Naive B cell (primary cell): ENCODE data around the gene DDX41. TPM values are rescaled to one million over a fixed set of nuclear protein-coding genes. Genes with fewer than 3 reads are reported as not detected.

Experiments
- ATAC-seq, 2 donors: fragments of 150-1000 bp; cut with Tn5 transposase; 2 replicates each; pipeline ENCODE4 v1.10.0; 2021; ENCODE audit warnings: low read depth in 2 of 2, mild to moderate bottlenecking in 2 of 2, moderate library complexity in 2 of 2
- DNase-seq: peaks from one replicate; pipeline ENCODE4 v3.0.0; 2022
- H3K27ac Mint-ChIP-seq, 6 donors: one replicate each; pipeline ENCODE4 v1.8.0; 2020 to 2022; ENCODE audit warnings: mild to moderate bottlenecking in 6 of 6, mixed read lengths in 6 of 6, moderate library complexity in 5 of 6, inconsistent platforms in 2 of 6
- H3K27me3 Mint-ChIP-seq, 3 donors: one replicate each; pipeline ENCODE4 v1.8.0; 2021 to 2022; ENCODE audit warnings: mixed read lengths in 3 of 3, mild to moderate bottlenecking in 1 of 3
- H3K36me3 Mint-ChIP-seq, 2 donors: one replicate each; pipeline ENCODE4 v1.8.0; 2020 to 2022; ENCODE audit warnings: mixed read lengths in 2 of 2, inconsistent platforms in 1 of 2, mild to moderate bottlenecking in 1 of 2
- H3K4me1 Mint-ChIP-seq, 3 donors: one replicate each; pipeline ENCODE4 v1.8.0; 2020 to 2022; ENCODE audit warnings: mixed read lengths in 3 of 3, inconsistent platforms in 1 of 3, mild to moderate bottlenecking in 1 of 3, moderate library complexity in 1 of 3
- H3K4me3 Mint-ChIP-seq, 8 donors: one replicate each; pipeline ENCODE4 v1.8.0; 2020 to 2022; ENCODE audit warnings: mild to moderate bottlenecking in 8 of 8, mixed read lengths in 8 of 8, moderate library complexity in 8 of 8, inconsistent platforms in 2 of 8
- H3K9me3 Mint-ChIP-seq, 7 donors: one replicate each; pipeline ENCODE4 v1.8.0; 2020 to 2022; ENCODE audit warnings: mixed read lengths in 7 of 7, mild to moderate bottlenecking in 5 of 7, inconsistent platforms in 2 of 7, moderate library complexity in 1 of 7
- polyA plus RNA-seq, 6 donors: library from polyadenylated mRNA; unstranded; fragments of 300-500 nt; fragmentation: Illumina TruSeq; gene quantifications; one replicate each; pipeline ENCODE4 v1.2.3, GENCODE V29; 2021; ENCODE audit warnings: low read depth in 6 of 6

DDX41 gene
- polyA plus RNA-seq, 6 donors from 2014 or later: 25.8 to 72.8 (median 43.0) TPM

DNA sequence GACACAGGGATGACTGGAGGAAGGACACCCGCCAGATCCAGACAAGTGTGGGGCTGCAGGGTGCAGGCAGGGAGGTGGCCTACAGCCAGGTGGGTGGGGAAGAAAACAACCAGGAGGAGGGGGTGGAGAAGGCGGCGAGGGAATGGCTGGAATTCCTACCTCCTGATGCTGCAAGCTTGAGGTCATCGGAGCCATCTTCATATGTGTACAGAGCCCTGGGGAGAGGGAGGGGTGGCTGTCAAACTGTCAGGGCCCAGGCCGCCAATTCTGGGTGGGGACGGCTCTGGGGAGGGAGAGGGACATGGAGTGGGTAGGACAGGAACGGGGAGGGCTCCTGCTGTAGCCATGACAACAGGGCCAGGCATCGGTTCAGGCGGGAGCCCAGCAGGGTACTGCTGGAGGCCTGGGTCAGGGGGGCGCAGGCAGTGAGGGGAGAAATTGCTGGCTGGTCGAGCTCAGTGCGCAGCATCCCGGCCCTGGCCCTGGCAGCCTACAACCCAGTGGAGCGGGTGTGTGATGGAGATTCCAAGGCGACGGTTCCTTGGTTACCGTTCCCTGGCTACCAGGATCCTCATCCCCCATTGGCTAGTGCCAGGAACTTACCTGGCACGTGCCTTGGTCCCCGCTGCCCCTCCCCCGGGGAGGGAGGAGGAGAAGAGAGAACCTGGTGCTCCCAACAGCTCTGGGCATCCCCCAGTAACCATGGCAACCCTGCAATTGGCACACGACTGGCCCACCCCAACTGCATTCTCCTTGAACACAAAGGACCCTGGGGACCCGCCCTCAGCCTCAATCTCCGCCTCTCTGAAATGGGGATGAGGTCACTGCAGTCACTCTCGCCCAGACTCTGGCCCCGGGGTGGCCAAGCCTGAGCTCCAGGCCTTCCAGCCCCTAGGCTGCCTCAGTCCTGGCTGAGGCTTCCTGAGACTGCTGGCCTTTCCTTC lies 47.8 kb downstream of the DDX41 start:
- H3K4me1 Mint-ChIP-seq: peaks cover 2 to 11% (median 6%) of the 10 kb centered on the region in 3 donors
- H3K36me3 Mint-ChIP-seq: no peaks in the 10 kb centered on the region
- peak overlapping the region in 1 of 6 donors; percentile 18 for H3K27ac Mint-ChIP-seq
- H3K27me3 Mint-ChIP-seq: peaks cover 0 to 17% (median 10%) of the 10 kb centered on the region in 3 donors
- H3K4me3 Mint-ChIP-seq: peak overlapping the region in 1 of 8 donors; percentile 56
- no peak for DNase-seq
- H3K9me3 Mint-ChIP-seq: no peaks in the 10 kb centered on the region
- ATAC-seq: no peak

DNA sequence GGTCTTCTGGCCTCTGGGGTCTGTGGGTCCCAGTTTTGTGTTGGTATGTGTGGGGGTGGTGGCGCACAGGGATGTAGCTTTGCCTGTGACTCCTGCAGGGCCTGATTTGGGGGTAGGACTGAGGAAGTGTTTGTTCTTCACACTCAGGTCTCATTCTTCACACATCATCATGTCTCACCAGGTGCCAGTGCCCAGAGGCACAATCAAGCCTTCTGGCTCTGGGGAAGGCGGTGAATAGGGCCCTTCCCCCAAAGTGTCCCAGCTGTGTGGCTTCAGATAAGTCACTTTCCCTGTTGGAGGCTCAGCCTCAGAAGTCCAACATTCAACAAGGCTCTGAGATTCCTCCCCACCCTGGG lies 48.5 kb downstream of the DDX41 start:
- no peak overlapping the region for H3K4me3 Mint-ChIP-seq
- H3K9me3 Mint-ChIP-seq: no peaks in the 10 kb centered on the region
- peaks cover 0 to 14% (median 7%) of the 10 kb centered on the region in 3 donors for H3K27me3 Mint-ChIP-seq
- H3K27ac Mint-ChIP-seq: peak overlapping the region in 1 of 6 donors; percentile 18
- no peak for DNase-seq
- H3K36me3 Mint-ChIP-seq: no peaks in the 10 kb centered on the region
- ATAC-seq: no peak
- peaks cover 0 to 8% (median 3%) of the 10 kb centered on the region in 3 donors for H3K4me1 Mint-ChIP-seq

DNA sequence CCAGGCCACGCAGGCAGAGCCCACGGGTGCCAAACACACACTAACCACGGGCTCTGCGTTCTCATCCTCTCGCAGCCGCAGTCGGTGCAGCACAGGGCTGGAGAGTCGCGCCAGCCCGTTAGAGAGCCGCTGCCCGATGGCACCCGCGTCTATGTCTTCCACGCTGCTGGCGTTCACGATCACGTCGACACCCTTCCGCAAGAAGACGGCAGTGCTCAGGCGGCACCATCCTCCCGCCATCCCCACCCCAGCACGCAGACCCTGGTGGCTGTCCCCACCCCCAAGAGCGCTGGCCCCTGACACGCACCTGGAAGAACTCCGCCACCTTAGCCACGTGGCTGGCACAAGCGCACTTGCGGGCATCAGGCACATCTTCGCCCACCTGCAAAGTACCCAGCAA lies 49.3 kb downstream of the DDX41 start:
- no peaks in the 10 kb centered on the region for H3K9me3 Mint-ChIP-seq
- no peak overlapping the region for H3K27ac Mint-ChIP-seq
- peaks cover 2 to 11% (median 3%) of the 10 kb centered on the region in 3 donors for H3K4me1 Mint-ChIP-seq
- no peak for ATAC-seq
- H3K4me3 Mint-ChIP-seq: peak overlapping the region in 1 of 8 donors; percentile 18
- H3K27me3 Mint-ChIP-seq: peaks cover 0 to 14% (median 7%) of the 10 kb centered on the region in 3 donors
- H3K36me3 Mint-ChIP-seq: no peaks in the 10 kb centered on the region
- no peak for DNase-seq

DNA sequence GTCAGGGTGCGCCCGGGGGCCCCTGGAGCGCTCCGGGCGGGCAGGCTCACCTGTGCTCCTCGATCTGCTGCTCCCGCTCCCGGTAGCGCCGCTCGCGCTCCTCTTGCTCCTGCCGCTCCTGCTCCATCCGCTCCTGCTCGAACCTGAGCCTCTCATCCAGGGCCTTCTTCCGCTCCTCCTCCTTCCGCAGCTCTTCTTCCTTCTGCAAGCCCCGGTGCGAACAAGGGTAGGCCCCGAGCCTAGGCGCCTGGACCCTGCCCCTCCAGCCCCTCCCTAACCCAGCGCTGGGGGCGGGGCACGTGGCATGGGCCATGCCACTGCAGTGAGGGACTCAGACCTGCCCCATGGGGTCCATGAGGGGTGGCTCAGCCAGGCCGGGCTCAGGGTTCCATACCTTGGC lies 49.9 kb downstream of the DDX41 start:
- Mint-ChIP-seq H3K27ac (no peak overlapping the region), H3K4me1 (peaks cover 2 to 7% (median 3%) of the 10 kb centered on the region in 3 donors), H3K4me3 (peak overlapping the region in 1 of 8 donors; percentile 18), H3K36me3 (no peaks in the 10 kb centered on the region), H3K9me3 (no peaks in the 10 kb centered on the region), H3K27me3 (peaks cover 0 to 14% (median 7%) of the 10 kb centered on the region in 3 donors)
- DNase-seq: no peak
- ATAC-seq: no peak

DNA sequence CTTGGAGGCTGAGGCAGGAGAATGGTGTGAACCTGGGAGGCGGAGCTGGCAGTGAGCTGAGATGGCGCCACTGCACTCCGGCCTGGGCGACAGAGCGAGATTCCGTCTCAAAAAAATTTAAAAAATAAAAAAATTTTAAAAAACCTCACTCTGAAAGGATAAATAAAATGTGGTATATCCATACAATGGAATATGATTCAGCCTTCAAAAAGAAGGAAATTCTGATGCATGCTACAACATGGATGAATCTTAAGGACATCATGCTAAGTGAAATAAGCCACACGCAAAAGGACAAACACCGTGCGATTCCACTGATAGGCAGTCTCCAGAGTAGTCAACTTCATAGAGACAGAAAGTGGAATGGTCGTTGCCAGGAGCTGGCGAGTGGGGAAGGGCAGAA lies 51.7 kb downstream of the DDX41 start:
- peaks cover 2 to 8% (median 7%) of the 10 kb centered on the region in 3 donors for H3K4me1 Mint-ChIP-seq
- DNase-seq (no peak), ATAC-seq (no peak)
- peaks cover 0 to 14% (median 6%) of the 10 kb centered on the region in 3 donors for H3K27me3 Mint-ChIP-seq
- no peak overlapping the region for H3K4me3 Mint-ChIP-seq
- H3K27ac Mint-ChIP-seq: no peak overlapping the region
- H3K36me3 Mint-ChIP-seq: no peaks in the 10 kb centered on the region
- no peaks in the 10 kb centered on the region for H3K9me3 Mint-ChIP-seq

DNA sequence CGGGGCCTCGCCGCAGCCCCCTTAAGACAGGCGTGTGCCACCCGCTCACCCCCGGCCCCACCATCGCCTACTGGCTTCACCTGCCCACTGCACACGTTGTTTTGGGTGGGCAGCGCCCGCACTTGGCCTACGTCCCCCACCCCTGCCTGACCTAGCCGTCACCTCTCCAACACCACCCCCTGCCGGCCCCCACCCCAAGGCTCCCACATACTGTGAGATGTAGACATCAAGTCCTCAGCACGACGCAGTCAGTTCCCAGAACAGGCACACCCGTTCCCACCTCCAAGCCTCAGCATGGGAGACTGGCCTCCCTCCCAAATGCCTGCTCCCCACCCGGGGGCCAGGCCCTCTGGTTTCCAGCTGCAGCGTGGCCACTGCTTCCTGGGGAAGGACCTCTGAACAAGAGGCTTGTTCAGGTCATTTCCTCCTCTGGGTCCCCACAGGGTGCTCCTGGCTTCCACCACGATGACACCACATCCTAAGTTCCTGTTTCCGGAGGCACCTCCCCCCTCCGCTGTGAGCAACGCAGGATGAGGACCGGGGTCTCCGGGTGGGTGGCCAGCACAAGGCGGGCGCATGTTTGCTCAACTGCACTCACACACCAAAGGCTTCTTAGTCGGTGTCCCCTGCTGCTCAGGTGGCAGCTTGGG lies 54.6 kb downstream of the DDX41 start:
- no peaks in the 10 kb centered on the region for H3K9me3 Mint-ChIP-seq
- peaks cover 5 to 7% (median 6%) of the 10 kb centered on the region in 3 donors for H3K4me1 Mint-ChIP-seq
- no peak overlapping the region for H3K27ac Mint-ChIP-seq
- ATAC-seq (no peak), DNase-seq (no peak)
- peaks cover 0 to 7% (median 5%) of the 10 kb centered on the region in 3 donors for H3K27me3 Mint-ChIP-seq
- no peak overlapping the region for H3K4me3 Mint-ChIP-seq
- H3K36me3 Mint-ChIP-seq: no peaks in the 10 kb centered on the region

Other genes starting within 250 kb of the DDX41 start
- gene RAB24, start 213.2 kb downstream of the DDX41 start, polyA plus RNA-seq: 10 to 100 TPM; 33.0 to 79.5 (median 47.3) TPM
- 100 to 1,000 TPM; 162 to 227 (median 176) TPM for gene PRELID1, start 213.2 kb downstream of the DDX41 start, polyA plus RNA-seq
- gene MXD3, start 205.1 kb downstream of the DDX41 start, polyA plus RNA-seq: 1 to 10 TPM in 4 of 6 donors, under 1 TPM in 2; 0.52 to 2.3 (median 1.4) TPM
- 100 to 1,000 TPM; 182 to 243 (median 191) TPM for gene LMAN2, start 165.3 kb downstream of the DDX41 start, polyA plus RNA-seq
- gene RGS14, start 159.0 kb downstream of the DDX41 start, polyA plus RNA-seq: 10 to 100 TPM; 16.6 to 41.1 (median 23.2) TPM
- gene SLC34A1, start 132.5 kb downstream of the DDX41 start, polyA plus RNA-seq: not detected
- not detected for gene PFN3, start 116.3 kb downstream of the DDX41 start, polyA plus RNA-seq
- gene F12, start 107.4 kb downstream of the DDX41 start, polyA plus RNA-seq: 1 to 10 TPM in 1 of 6 donors, under 1 TPM in 2, not detected in 3; 0.56 to 1.4 (median 0.57) TPM
- gene GRK6, start 90.3 kb downstream of the DDX41 start, polyA plus RNA-seq: 100 to 1,000 TPM in 2 of 6 donors, 10 to 100 TPM in 4; 66.5 to 178 (median 98.1) TPM
- 10 to 100 TPM; 16.2 to 39.5 (median 25.7) TPM for gene PRR7, start 70.1 kb downstream of the DDX41 start, polyA plus RNA-seq
- 1 to 10 TPM in 1 of 6 donors, under 1 TPM in 3, not detected in 2; 0.31 to 1.9 (median 0.65) TPM for gene DBN1, start 43.3 kb downstream of the DDX41 start, polyA plus RNA-seq
- gene PDLIM7, start 19.4 kb downstream of the DDX41 start, polyA plus RNA-seq: 1 to 10 TPM; 1.5 to 6.0 (median 3.9) TPM
- gene DOK3, start 7.1 kb downstream of the DDX41 start, polyA plus RNA-seq: 10 to 100 TPM; 12.7 to 47.7 (median 38.1) TPM
- gene FAM193B, start 37.6 kb upstream of the DDX41 start, polyA plus RNA-seq: 1 to 10 TPM; 2.9 to 6.8 (median 4.6) TPM
- 100 to 1,000 TPM in 3 of 6 donors, 10 to 100 TPM in 3; 86.8 to 108 (median 99.4) TPM for gene TMED9, start 75.2 kb upstream of the DDX41 start, polyA plus RNA-seq
- 10 to 100 TPM; 22.7 to 29.6 (median 27.5) TPM for gene B4GALT7, start 83.2 kb upstream of the DDX41 start, polyA plus RNA-seq